A549 (cell line): Measurements from ENCODE around the gene PRKG1. TPM values are rescaled to one million over a fixed set of nuclear protein-coding genes. Genes with fewer than 3 reads are reported as not detected.

Source experiments
- ATAC-seq, 2 experiments: fragments of 200-7000 bp in 1 of 2; fragments of >200 bp in 1 of 2; cut with Nextera tagmentation in 1 of 2; cut with Tn5 transposase in 1 of 2; 3 replicates each; pipeline versions ENCODE4 v1.8.0 to v1.9.1; 2018 to 2020; ENCODE audit warnings: mild to moderate bottlenecking in 1 of 2, moderate library complexity in 1 of 2
- CTCF ChIA-PET: fragments of 300-600 bp; sonication (Branson Sonifier 250); formaldehyde crosslinking; extraction: SDS; loops from one replicate; lab custom pipeline; 2021; ENCODE audit warnings: antibody characterized with exemption, inconsistent platforms; lab: Yijun Ruan, JAX
- POLR2A ChIA-PET: fragments of 350-600 bp; formaldehyde crosslinking; extraction: SDS; loops from one replicate; lab custom pipeline; 2021; ENCODE audit warnings: antibody characterized with exemption, inconsistent platforms; lab: Yijun Ruan, JAX
- DNase-seq, 2 experiments: peaks; one replicate each; pipeline versions ENCODE4 v3.0.0 to v3.0.0-alpha.2; 2011 to 2016; ENCODE audit warnings: low read depth in 1 of 2, low spot score in 1 of 2
- FAIRE-seq: peaks from 2 replicates; lab custom pipeline; 2011; peaks lifted over from hg19 to GRCh38; lab: Jason Lieb, UNC
- H3K27ac ChIP-seq, 2 experiments: fragments of >200 bp; sonication (Bioruptor Twin); formaldehyde crosslinking; 3 replicates each; pipeline ENCODE4 v1.5.1; 2016 to 2017
- H3K4me1 ChIP-seq: fragments of >200 bp; sonication (Bioruptor Twin); formaldehyde crosslinking; 3 replicates; pipeline ENCODE4 v1.6.1; 2016
- H3K4me2 ChIP-seq: fragments of >200 bp; sonication (Bioruptor Twin); formaldehyde crosslinking; 3 replicates; pipeline ENCODE4 v1.6.1; 2016
- H3K4me3 ChIP-seq: fragments of >200 bp; sonication (Bioruptor Twin); formaldehyde crosslinking; 3 replicates; pipeline ENCODE4 v1.5.1; 2016
- H3K9me3 ChIP-seq: fragments of >200 bp; sonication (Bioruptor Twin); formaldehyde crosslinking; 3 replicates; pipeline ENCODE4 v1.6.1; 2016
- ATOH8 ChIP-seq: fragments of 250-450 bp; sonication (Bioruptor Pico); IDR thresholded peaks from 2 replicates; pipeline ENCODE4 v1.5.0; 2020; ENCODE audit warnings: low read depth, mild to moderate bottlenecking, moderate library complexity
- BHLHE40 ChIP-seq: IDR thresholded peaks from 2 replicates; pipeline ENCODE4 v1.6.1; 2012; ENCODE audit warnings: low read depth, low read length, inconsistent platforms
- CHD4 ChIP-seq: fragments of 200-600 bp; sonication (generic); IDR thresholded peaks from 2 replicates; pipeline ENCODE4 v1.6.1; 2016; ENCODE audit warnings: antibody characterized with exemption, mild to moderate bottlenecking, borderline replicate concordance
- CTCF ChIP-seq: fragments of >200 bp; sonication (Bioruptor Twin); formaldehyde crosslinking; IDR thresholded peaks from 3 replicates; pipeline ENCODE4 v1.5.1; 2016
- EHF ChIP-seq: fragments of 250-450 bp; sonication (Bioruptor Pico); IDR thresholded peaks from 2 replicates; pipeline ENCODE4 v1.5.0; 2020; ENCODE audit warnings: mild to moderate bottlenecking
- ESRRA ChIP-seq: fragments of 150-350 bp; IDR thresholded peaks from 2 replicates; pipeline ENCODE4 v1.6.1; 2014; ENCODE audit warnings: mild to moderate bottlenecking, low read length, borderline replicate concordance
- GATA3 ChIP-seq: IDR thresholded peaks from 2 replicates; pipeline ENCODE4 v1.6.1; 2012; ENCODE audit warnings: borderline replicate concordance
- HEYL ChIP-seq: fragments of 250-450 bp; sonication (Bioruptor Pico); IDR thresholded peaks from 2 replicates; pipeline ENCODE4 v1.8.0; 2021; ENCODE audit warnings: mild to moderate bottlenecking, moderate library complexity
- MAFK ChIP-seq: fragments of 450-650 bp; IDR thresholded peaks from 2 replicates; pipeline ENCODE4 v1.6.1; 2014; ENCODE audit not compliant: partially characterized antibody
- MAX ChIP-seq: IDR thresholded peaks from 2 replicates; pipeline ENCODE4 v1.6.1; 2012
- MAZ ChIP-seq: fragments of 150-350 bp; IDR thresholded peaks from 2 replicates; pipeline ENCODE4 v1.6.1; 2014; ENCODE audit warnings: antibody characterized with exemption, low read depth, low read length, borderline replicate concordance
- MYC ChIP-seq: IDR thresholded peaks from 2 replicates; pipeline ENCODE4 v1.6.1; 2012; ENCODE audit warnings: mild to moderate bottlenecking, inconsistent platforms, low read length, improper control_type of control experiment, borderline replicate concordance
- NPAS2 ChIP-seq: fragments of 250-450 bp; sonication (Bioruptor Pico); IDR thresholded peaks from 2 replicates; pipeline ENCODE4 v1.8.0; 2022; ENCODE audit warnings: mild to moderate bottlenecking, moderate library complexity, borderline replicate concordance
- PBX3 ChIP-seq: IDR thresholded peaks from 2 replicates; pipeline ENCODE4 v1.6.1; 2012
- PHF8 ChIP-seq: fragments of 200-600 bp; sonication (generic); IDR thresholded peaks from 2 replicates; pipeline ENCODE4 v1.6.1; 2016; ENCODE audit warnings: low read depth, mild to moderate bottlenecking, antibody characterized with exemption, moderate library complexity, borderline replicate concordance
- POLR2A ChIP-seq: IDR thresholded peaks from 2 replicates; pipeline ENCODE4 v1.6.1; 2012; ENCODE audit warnings: mild to moderate bottlenecking, low read length
- RAD21 ChIP-seq, 2 experiments: fragments of >200 bp in 1 of 2; sonication (Bioruptor Twin) in 1 of 2; formaldehyde crosslinking in 1 of 2; IDR thresholded peaks in 1 of 2; conservative IDR thresholded peaks in 1 of 2; 2 replicates in 1 of 2; 3 replicates in 1 of 2; pipeline ENCODE4 v1.6.1; 2012 to 2018; ENCODE audit warnings: inconsistent platforms in 1 of 2
- RARB ChIP-seq: fragments of 250-450 bp; sonication (Bioruptor Pico); IDR thresholded peaks from 2 replicates; pipeline ENCODE4 v1.8.0; 2021; ENCODE audit warnings: mild to moderate bottlenecking, moderate library complexity
- RCOR1 ChIP-seq: fragments of 150-350 bp; IDR thresholded peaks from 2 replicates; pipeline ENCODE4 v1.6.1; 2014; ENCODE audit warnings: antibody characterized with exemption, low read length, low read depth
- REST ChIP-seq: fragments of 200-600 bp; sonication (generic); IDR thresholded peaks from 2 replicates; pipeline ENCODE4 v1.6.1; 2016; ENCODE audit warnings: antibody characterized with exemption, mild to moderate bottlenecking, moderate library complexity
- RFX5 ChIP-seq: fragments of 450-650 bp; IDR thresholded peaks from 2 replicates; pipeline ENCODE4 v1.7.1; 2014; ENCODE audit warnings: antibody characterized with exemption, mild to moderate bottlenecking, moderate library complexity
- SMC3 ChIP-seq: fragments of >200 bp; sonication (Bioruptor Twin); formaldehyde crosslinking; IDR thresholded peaks from 3 replicates; pipeline ENCODE4 v1.6.1; 2018; ENCODE audit warnings: inconsistent platforms
- SREBF2 ChIP-seq: fragments of 450-650 bp; IDR thresholded peaks from 2 replicates; pipeline ENCODE4 v1.6.1; 2014; ENCODE audit warnings: mild to moderate bottlenecking, moderate library complexity
- ZFP36 ChIP-seq: fragments of 450-650 bp; IDR thresholded peaks from 2 replicates; pipeline ENCODE4 v1.6.1; 2014; ENCODE audit warnings: borderline replicate concordance; ENCODE audit not compliant: partially characterized antibody
- ZNF302 ChIP-seq: fragments of 250-450 bp; sonication (Bioruptor Pico); IDR thresholded peaks from 2 replicates; pipeline ENCODE4 v1.9.0; 2021; ENCODE audit warnings: inconsistent platforms, mild to moderate bottlenecking, moderate library complexity
- WGBS: methylation state at CpG from one replicate; pipeline ENCODE4 v1.1.6; 2017; ENCODE audit errors: missing lambda C conversion rate; 5-methylcytosine and 5-hydroxymethylcytosine counted together
- polyA plus RNA-seq, 4 experiments: library from polyadenylated mRNA; depleted of rRNA in 3 of 4; stranded (reverse); fragments of >200 nt; fragmentation: RNase III in 1 of 4; extraction: RNeasy Plus Mini Kit Qiagen cat#74134 plus additional on column Dnase treatment in 1 of 4; gene quantifications; 2 replicates in 3 of 4; 3 replicates in 1 of 4; pipeline ENCODE4 v1.2.3, GENCODE V29; 2011 to 2017

Gene PRKG1
- polyA plus RNA-seq, 2 of the 4 experiments (the other 2 are of a cell fraction): not detected

GRCh38 chr10:51800725-51801424, 726.6 kb downstream of the PRKG1 start:
- Histone ChIP-seq H3K4me2 (no peak overlapping the region), H3K9me3 (no peaks in the 10 kb centered on the region), H3K4me1 (no peaks in the 10 kb centered on the region), H3K4me3 (no peak overlapping the region), H3K27ac (no peak overlapping the region)
- 2% methylated on average over 4 of the region's 4 CpGs for WGBS
- ChIA-PET POLR2A (no interaction called here), CTCF (no interaction called here)
- FAIRE-seq: no peak
- TF ChIP-seq RFX5 (no peak), SMC3 (no peak), PBX3 (no peak), ZNF302 (CRISPR knock-in tag) (no peak), MAFK (no peak), GATA3 (no peak), RAD21 (conservative IDR thresholded peaks at IDR 0.05 in 1 of 2, IDR thresholded peaks at IDR 0.05 in 1 of 2) (no peak), RCOR1 (no peak), CTCF (no peak), HEYL (CRISPR knock-in tag) (no peak), ESRRA (no peak)
- ATAC-seq: no peak
- DNase-seq: no peak

- Histone ChIP-seq H3K27ac (no peak overlapping the region), H3K4me1 (no peaks in the 10 kb centered on the region), H3K4me2 (no peak overlapping the region), H3K9me3 (no peaks in the 10 kb centered on the region), H3K4me3 (no peak overlapping the region)
- FAIRE-seq (no peak), ATAC-seq (no peak), DNase-seq (no peak)
- ChIA-PET CTCF (no interaction called here), POLR2A (no interaction called here)
- TF ChIP-seq MAFK: peak; percentile 75
- no peak for TF ChIP-seq RAD21 (conservative IDR thresholded peaks at IDR 0.05 in 1 of 2, IDR thresholded peaks at IDR 0.05 in 1 of 2)
- no peak for TF ChIP-seq ZFP36
- no peak for TF ChIP-seq EHF (CRISPR knock-in tag)
- no peak for TF ChIP-seq ATOH8 (CRISPR knock-in tag)
These were observed 727.7 kb downstream of the PRKG1 start for GRCh38 chr10:51802030-51802429.

GRCh38 chr10:51804866-51805265, 730.6 kb downstream of the PRKG1 start:
- ATAC-seq (no peak), DNase-seq (no peak), FAIRE-seq (no peak)
- no peak overlapping the region for H3K27ac ChIP-seq
- H3K4me1 ChIP-seq: no peaks in the 10 kb centered on the region
- no peaks in the 10 kb centered on the region for H3K9me3 ChIP-seq
- POLR2A ChIA-PET: no interaction called here
- CTCF ChIA-PET: no interaction called here
- 17% methylated on average over 3 of the region's 3 CpGs for WGBS
- no peak overlapping the region for H3K4me3 ChIP-seq
- H3K4me2 ChIP-seq: no peak overlapping the region
- TF ChIP-seq MYC: no peak
- TF ChIP-seq SREBF2: no peak
- TF ChIP-seq PBX3: no peak
- no peak for TF ChIP-seq MAX
- TF ChIP-seq REST: no peak
- TF ChIP-seq HEYL (CRISPR knock-in tag): no peak
- no peak for TF ChIP-seq NPAS2 (CRISPR knock-in tag)
- no peak for TF ChIP-seq RARB (CRISPR knock-in tag)
- no peak for TF ChIP-seq BHLHE40
- TF ChIP-seq RAD21 (conservative IDR thresholded peaks at IDR 0.05 in 1 of 2, IDR thresholded peaks at IDR 0.05 in 1 of 2): no peak
- no peak for TF ChIP-seq CHD4
- TF ChIP-seq POLR2A: no peak
- no peak for TF ChIP-seq GATA3
- TF ChIP-seq MAZ: no peak
- TF ChIP-seq PHF8: no peak
